MM.1S (cell line): Measurements from ENCODE around the gene SLC40A1.

ENCODE experiments used
- DNase-seq: peaks from one replicate; pipeline ENCODE4 v3.0.0-alpha.2; 2015
- H2AFZ ChIP-seq: fragments of 300-600 bp; sonication (generic); 2 replicates; pipeline ENCODE4 v1.6.0; 2016; ENCODE audit warnings: antibody characterized with exemption, low read length
- H3F3A ChIP-seq: fragments of 300-600 bp; sonication (generic); 2 replicates; pipeline ENCODE4 v1.6.1; 2016; ENCODE audit warnings: mild to moderate bottlenecking, antibody characterized with exemption, low read length, moderate library complexity, mixed read lengths; ENCODE audit not compliant: insufficient read depth
- H3K27ac ChIP-seq: fragments of 300-600 bp; sonication (generic); 2 replicates; pipeline ENCODE4 v1.5.1; 2016; ENCODE audit warnings: mild to moderate bottlenecking, low read length
- H3K27me3 ChIP-seq: fragments of 300-600 bp; sonication (generic); replicated peaks from 2 replicates; pipeline ENCODE4 v1.6.0; 2016; ENCODE audit warnings: low read length; ENCODE audit not compliant: insufficient read depth
- H3K36me3 ChIP-seq: fragments of 300-600 bp; sonication (generic); replicated peaks from 2 replicates; pipeline ENCODE4 v1.6.1; 2016; ENCODE audit warnings: mild to moderate bottlenecking, low read length, mixed read lengths; ENCODE audit not compliant: insufficient read depth
- H3K4me1 ChIP-seq: fragments of 300-600 bp; sonication (generic); 2 replicates; pipeline ENCODE4 v1.6.1; 2016; ENCODE audit warnings: low read length, mixed read lengths
- H3K4me2 ChIP-seq: fragments of 300-600 bp; sonication (generic); 2 replicates; pipeline ENCODE4 v1.6.0; 2016; ENCODE audit warnings: low read depth, low read length
- H3K4me3 ChIP-seq: fragments of 300-600 bp; sonication (generic); 2 replicates; pipeline ENCODE4 v1.5.1; 2016; ENCODE audit warnings: low read length, mixed read lengths
- H3K79me2 ChIP-seq: fragments of 300-600 bp; sonication (generic); 2 replicates; pipeline ENCODE4 v1.6.1; 2016; ENCODE audit warnings: mixed run types, low read length, mixed read lengths
- H3K9ac ChIP-seq: fragments of 300-600 bp; sonication (generic); 2 replicates; pipeline ENCODE4 v1.6.1; 2016; ENCODE audit warnings: low read length, mixed read lengths
- H3K9me2 ChIP-seq: fragments of 300-600 bp; sonication (generic); replicated peaks from 2 replicates; pipeline ENCODE4 v1.6.1; 2016; ENCODE audit warnings: mild to moderate bottlenecking, low read length, mixed read lengths; ENCODE audit not compliant: insufficient read depth
- H3K9me3 ChIP-seq: fragments of 300-600 bp; sonication (generic); replicated peaks from 2 replicates; pipeline ENCODE4 v1.6.1; 2016; ENCODE audit warnings: mild to moderate bottlenecking, low read length, mixed read lengths; ENCODE audit not compliant: insufficient read depth
- H4K20me1 ChIP-seq: fragments of 300-600 bp; sonication (generic); 2 replicates; pipeline ENCODE4 v1.6.1; 2016; ENCODE audit warnings: mild to moderate bottlenecking, low read length, moderate library complexity, mixed read lengths; ENCODE audit not compliant: insufficient read depth
- EZH2 ChIP-seq: fragments of 300-600 bp; sonication (generic); optimal IDR thresholded peaks from 2 replicates; pipeline ENCODE3; 2017; ENCODE audit warnings: low read depth, mild to moderate bottlenecking, antibody characterized with exemption, low read length, mixed read lengths
- EZH2phosphoT487 ChIP-seq: fragments of 300-600 bp; sonication (generic); IDR thresholded peaks from 2 replicates; pipeline ENCODE4 v1.6.1; 2018; ENCODE audit warnings: antibody characterized with exemption, low read length
- TF ChIP-seq, protein P1 (sequence below): fragments of 300-600 bp; sonication (generic); IDR thresholded peaks from 2 replicates; pipeline ENCODE4 v1.5.1; 2016; ENCODE audit warnings: antibody characterized with exemption, low read length, mixed read lengths

SLC40A1 gene

DNA sequence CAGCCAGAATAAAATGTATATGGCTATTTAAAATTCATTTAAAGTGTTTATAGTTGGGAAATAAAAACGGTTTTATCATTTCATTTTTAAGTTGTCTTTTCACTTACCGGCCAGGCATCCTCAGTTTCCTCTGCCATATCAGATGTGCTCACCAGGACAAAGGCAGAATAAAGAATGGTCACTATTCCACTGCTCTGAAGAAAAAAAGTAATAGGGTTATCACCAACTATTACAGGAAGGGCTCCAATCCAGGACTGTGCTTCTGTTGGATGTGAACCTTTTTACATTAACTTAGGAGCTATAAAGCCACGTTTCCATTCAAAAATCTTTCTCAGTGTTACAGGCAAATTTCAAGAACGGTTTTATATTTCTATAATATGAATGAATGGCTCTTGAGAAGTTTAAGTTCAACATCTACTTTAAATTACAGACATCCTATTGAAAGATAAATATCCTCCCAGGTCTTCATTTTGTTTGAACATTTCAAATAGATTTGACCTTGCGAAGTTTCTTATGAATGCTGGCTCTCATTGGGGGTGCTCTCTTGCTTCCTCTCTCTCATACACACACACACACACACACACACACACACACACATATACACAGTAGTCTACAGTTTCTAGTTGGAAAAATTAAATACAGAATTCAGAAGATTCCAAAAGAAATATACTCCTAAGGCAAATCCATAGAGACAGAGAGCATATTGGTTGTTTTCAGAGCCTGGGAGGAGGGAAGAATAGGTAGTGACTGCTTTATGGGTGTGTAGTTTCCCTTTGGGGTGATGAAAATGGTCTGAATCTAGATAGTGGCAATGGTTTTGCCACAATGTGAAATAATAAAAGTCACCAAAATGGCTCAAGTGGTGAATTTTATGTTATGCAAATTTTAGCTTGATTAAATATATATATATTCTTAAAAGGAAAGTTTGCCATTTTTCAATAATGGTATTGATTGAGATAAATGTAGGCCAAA lies 2.9 kb upstream of the SLC40A1 start:
- Histone ChIP-seq H3K27me3 (no peaks in the 10 kb centered on the region), H3K27ac (no peak overlapping the region), H2AFZ (no peak overlapping the region), H3F3A (no peaks in the 10 kb centered on the region), H3K9ac (no peak overlapping the region), H3K79me2 (no peaks in the 10 kb centered on the region), H3K9me2 (no peaks in the 10 kb centered on the region), H4K20me1 (no peaks in the 10 kb centered on the region), H3K9me3 (no peaks in the 10 kb centered on the region), H3K4me2 (no peak overlapping the region), H3K4me3 (no peak overlapping the region), H3K36me3 (no peaks in the 10 kb centered on the region), H3K4me1 (no peaks in the 10 kb centered on the region)
- TF ChIP-seq, protein P1, sequence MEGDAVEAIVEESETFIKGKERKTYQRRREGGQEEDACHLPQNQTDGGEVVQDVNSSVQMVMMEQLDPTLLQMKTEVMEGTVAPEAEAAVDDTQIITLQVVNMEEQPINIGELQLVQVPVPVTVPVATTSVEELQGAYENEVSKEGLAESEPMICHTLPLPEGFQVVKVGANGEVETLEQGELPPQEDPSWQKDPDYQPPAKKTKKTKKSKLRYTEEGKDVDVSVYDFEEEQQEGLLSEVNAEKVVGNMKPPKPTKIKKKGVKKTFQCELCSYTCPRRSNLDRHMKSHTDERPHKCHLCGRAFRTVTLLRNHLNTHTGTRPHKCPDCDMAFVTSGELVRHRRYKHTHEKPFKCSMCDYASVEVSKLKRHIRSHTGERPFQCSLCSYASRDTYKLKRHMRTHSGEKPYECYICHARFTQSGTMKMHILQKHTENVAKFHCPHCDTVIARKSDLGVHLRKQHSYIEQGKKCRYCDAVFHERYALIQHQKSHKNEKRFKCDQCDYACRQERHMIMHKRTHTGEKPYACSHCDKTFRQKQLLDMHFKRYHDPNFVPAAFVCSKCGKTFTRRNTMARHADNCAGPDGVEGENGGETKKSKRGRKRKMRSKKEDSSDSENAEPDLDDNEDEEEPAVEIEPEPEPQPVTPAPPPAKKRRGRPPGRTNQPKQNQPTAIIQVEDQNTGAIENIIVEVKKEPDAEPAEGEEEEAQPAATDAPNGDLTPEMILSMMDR, result no peak
- TF ChIP-seq EZH2phosphoT487 (no peak), EZH2 (no peak)
- no peak for DNase-seq

DNA sequence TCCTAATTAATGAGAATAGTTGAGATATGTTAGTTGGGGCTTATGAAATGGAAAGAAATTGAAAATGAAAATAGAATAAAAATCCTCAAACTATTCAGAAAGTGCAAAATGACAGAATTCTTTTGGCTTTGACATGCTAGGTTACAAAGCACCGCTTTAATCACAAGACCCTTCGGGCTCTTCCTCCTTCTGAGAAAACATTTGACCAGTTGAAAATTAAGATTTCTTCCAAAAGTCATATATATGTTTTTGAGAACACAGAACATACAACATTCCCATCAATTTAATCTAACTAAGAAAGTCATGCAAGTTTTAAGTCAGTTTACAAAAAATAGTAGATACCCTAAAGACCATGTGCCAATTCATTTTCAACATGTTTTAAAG lies 2.2 kb upstream of the SLC40A1 start:
- H3K27me3 ChIP-seq, result no peaks in the 10 kb centered on the region
- DNase-seq, result no peak
- no peak overlapping the region for H2AFZ ChIP-seq
- H3K36me3 ChIP-seq, result no peaks in the 10 kb centered on the region
- no peaks in the 10 kb centered on the region for H3K9me2 ChIP-seq
- H3K4me1 ChIP-seq, result no peaks in the 10 kb centered on the region
- H3F3A ChIP-seq, result no peaks in the 10 kb centered on the region
- H3K79me2 ChIP-seq, result no peaks in the 10 kb centered on the region
- H3K4me3 ChIP-seq, result no peak overlapping the region
- no peak overlapping the region for H3K9ac ChIP-seq
- TF ChIP-seq EZH2phosphoT487 (no peak), EZH2 (no peak)
- TF ChIP-seq, protein P1, result no peak
- no peak overlapping the region for H3K4me2 ChIP-seq
- no peak overlapping the region for H3K27ac ChIP-seq
- no peaks in the 10 kb centered on the region for H4K20me1 ChIP-seq
- H3K9me3 ChIP-seq, result no peaks in the 10 kb centered on the region

DNA sequence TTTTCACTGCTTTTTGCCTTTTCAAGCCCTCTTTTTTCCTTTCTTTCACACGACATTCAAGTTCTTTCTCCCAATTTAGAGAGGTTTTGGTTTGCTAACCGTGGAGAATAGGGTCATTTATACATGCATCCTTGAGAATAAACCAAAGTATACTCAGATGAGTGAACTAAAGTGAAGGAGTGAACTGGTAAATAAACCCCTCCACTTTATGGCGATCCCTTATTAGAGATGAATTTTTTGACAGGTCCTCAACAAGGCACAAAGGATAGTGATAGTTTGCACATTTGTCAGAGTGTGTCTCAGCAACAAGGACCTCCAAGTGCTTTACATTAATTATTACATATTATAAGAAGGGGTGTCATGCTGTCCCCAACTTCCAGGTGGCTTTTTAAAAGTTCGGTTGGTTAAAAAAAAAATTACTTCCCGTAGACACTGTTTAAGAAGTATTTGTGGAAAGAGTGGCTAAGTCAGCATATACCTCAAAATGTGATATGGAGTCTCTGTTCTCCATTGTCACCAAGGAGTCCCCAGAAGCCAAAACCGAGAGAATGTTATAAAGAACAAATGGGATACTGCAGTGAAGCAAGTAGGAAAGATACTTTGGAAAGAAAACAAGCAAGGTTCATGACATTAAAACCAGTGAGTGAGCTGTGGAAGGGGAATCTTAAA lies 1.7 kb upstream of the SLC40A1 start:
- no peaks in the 10 kb centered on the region for H3K4me1 ChIP-seq
- TF ChIP-seq, protein P1, result no peak
- TF ChIP-seq EZH2 (no peak), EZH2phosphoT487 (no peak)
- no peak overlapping the region for H3K9ac ChIP-seq
- no peak overlapping the region for H3K4me2 ChIP-seq
- H3K9me3 ChIP-seq, result no peaks in the 10 kb centered on the region
- H3K9me2 ChIP-seq, result no peaks in the 10 kb centered on the region
- H3F3A ChIP-seq, result no peaks in the 10 kb centered on the region
- H3K4me3 ChIP-seq, result no peak overlapping the region
- H3K27me3 ChIP-seq, result no peaks in the 10 kb centered on the region
- no peaks in the 10 kb centered on the region for H3K79me2 ChIP-seq
- H3K27ac ChIP-seq, result no peak overlapping the region
- H4K20me1 ChIP-seq, result no peaks in the 10 kb centered on the region
- no peak overlapping the region for H2AFZ ChIP-seq
- no peak for DNase-seq
- no peaks in the 10 kb centered on the region for H3K36me3 ChIP-seq
